HuH-7.5 (cell line): Measurements from ENCODE around the gene PHOX2B.
"Not testable (repeated sequence)": the region's sequence is repeated elsewhere in the genome, so short reads cannot be mapped to it uniquely, and the experiment has no call there.

Experiments
- DNase-seq: peaks from one replicate; pipeline ENCODE4 v3.0.0; 2011; ENCODE audit warnings: low spot score

PHOX2B gene

GRCh38 chr4:41748074-41748570 lies 403 bp downstream of the PHOX2B start:
- DNase-seq, result no peak

- DNase-seq, result no peak
These were observed 1.1 kb downstream of the PHOX2B start for GRCh38 chr4:41747230-41748055.

GRCh38 chr4:41746440-41747229 lies 1.9 kb downstream of the PHOX2B start:
- DNase-seq, result no peak

- no peak for DNase-seq
These were observed 2.5 kb downstream of the PHOX2B start for GRCh38 chr4:41746025-41746439.

GRCh38 chr4:41745292-41746024 lies 3.1 kb downstream of the PHOX2B start:
- no peak for DNase-seq

GRCh38 chr4:41744572-41745291 lies 3.8 kb downstream of the PHOX2B start:
- no peak for DNase-seq

GRCh38 chr4:41741354-41741753 lies 7.2 kb downstream of the PHOX2B start:
- DNase-seq, result no peak

GRCh38 chr4:41737491-41737890 lies 11.0 kb downstream of the PHOX2B start:
- not testable (repeated sequence) for DNase-seq

GRCh38 chr4:41734371-41734770 lies 14.2 kb downstream of the PHOX2B start:
- DNase-seq, result no peak

GRCh38 chr4:41731569-41732126 lies 16.9 kb downstream of the PHOX2B start:
- no peak for DNase-seq

GRCh38 chr4:41728573-41728913 lies 20.0 kb downstream of the PHOX2B start:
- DNase-seq, result no peak

GRCh38 chr4:41727861-41728572 lies 20.5 kb downstream of the PHOX2B start:
- no peak for DNase-seq

- no peak for DNase-seq
These were observed 23.3 kb downstream of the PHOX2B start for GRCh38 chr4:41725254-41725653.

- DNase-seq, result no peak
These were observed 25.2 kb downstream of the PHOX2B start for GRCh38 chr4:41723286-41723685.

GRCh38 chr4:41722181-41722580 lies 26.3 kb downstream of the PHOX2B start:
- DNase-seq, result no peak

GRCh38 chr4:41719417-41719816 lies 29.1 kb downstream of the PHOX2B start:
- no peak for DNase-seq

GRCh38 chr4:41718907-41719306 lies 29.6 kb downstream of the PHOX2B start:
- no peak for DNase-seq

- no peak for DNase-seq
These were observed 33.4 kb downstream of the PHOX2B start for GRCh38 chr4:41715155-41715554.

GRCh38 chr4:41714364-41715000 lies 34.0 kb downstream of the PHOX2B start:
- DNase-seq, result no peak

- no peak for DNase-seq
These were observed 34.8 kb downstream of the PHOX2B start for GRCh38 chr4:41713768-41714167.
